Ovary (tissue), 3 donors: ENCODE data around the gene SCYGR3.

Experiments
- CTCF ChIP-seq, 3 donors: fragments of 450-650 bp in 2 of 3; fragments of 200-600 bp in 1 of 3; IDR thresholded peaks; one replicate each; pipeline versions ENCODE4 v1.5.1 to v1.8.0; 2016 to 2022; ENCODE audit warnings: antibody characterized with exemption in 3 of 3, mild to moderate bottlenecking in 1 of 3
- POLR2A ChIP-seq: fragments of 450-650 bp; IDR thresholded peaks from one replicate; pipeline ENCODE4 v1.6.1; 2017; ENCODE audit warnings: antibody characterized with exemption, mild to moderate bottlenecking, moderate library complexity
- donor health status: DM: no; HTN: no; CAD: no.

DNA sequence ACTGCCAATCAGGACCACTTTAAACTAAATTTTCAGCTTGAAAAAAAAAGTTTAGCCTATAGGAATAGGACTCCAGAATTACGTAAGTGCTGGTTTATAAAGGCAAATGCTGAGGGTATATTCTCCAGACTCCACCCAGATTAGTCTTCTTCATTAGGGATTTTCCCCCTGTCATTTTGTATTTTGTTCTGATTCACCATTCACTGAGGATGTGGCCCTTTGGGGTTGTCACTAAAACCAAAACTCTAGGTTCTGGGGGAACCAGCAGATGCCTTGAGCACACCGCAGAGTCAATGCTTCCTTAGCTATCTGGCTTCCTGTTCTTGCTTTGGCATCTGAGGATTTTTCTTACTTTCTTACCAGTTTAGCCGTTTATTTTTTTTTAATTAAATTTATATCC lies 13.1 kb upstream of the SCYGR3 start:
- no peak for TF ChIP-seq POLR2A
- TF ChIP-seq CTCF (IDR thresholded peaks at IDR 0.05): no peak
